Muscle of leg (tissue), 11 donors: ENCODE measurements around the gene BTNL3. TPM values are rescaled to one million over a fixed set of nuclear protein-coding genes. Genes with fewer than 3 reads are reported as not detected.
"Not testable (repeated sequence)": the region's sequence is repeated elsewhere in the genome, so short reads cannot be mapped to it uniquely, and the experiment has no call there.

Source experiments
- DNase-seq: peaks from one replicate; pipeline ENCODE4 v3.0.0; 2013
- H3K27ac ChIP-seq: one replicate; pipeline ENCODE4 v1.5.1; 2013; ENCODE audit warnings: mild to moderate bottlenecking, low read length, control low read depth
- H3K27me3 ChIP-seq: one replicate; pipeline ENCODE4 v1.6.1; 2013; ENCODE audit warnings: low read length; ENCODE audit not compliant: control insufficient read depth, insufficient read depth
- H3K36me3 ChIP-seq: one replicate; pipeline ENCODE4 v1.6.1; 2013; ENCODE audit warnings: low read length; ENCODE audit not compliant: control insufficient read depth, insufficient read depth
- H3K4me1 ChIP-seq: one replicate; pipeline ENCODE4 v1.6.1; 2013; ENCODE audit warnings: low read length; ENCODE audit not compliant: control insufficient read depth, insufficient read depth
- H3K4me3 ChIP-seq: one replicate; pipeline ENCODE4 v1.5.1; 2013; ENCODE audit warnings: low read length, control low read depth
- H3K9me3 ChIP-seq: replicated peaks from 2 replicates; pipeline ENCODE4 v1.6.1; 2013; ENCODE audit warnings: low read depth, low read length; ENCODE audit not compliant: control insufficient read depth
- WGBS: methylation state at CpG from one replicate; pipeline ENCODE4 v1.1.5; 2013; ENCODE audit warnings: missing lambda C conversion rate; ENCODE audit not compliant: insufficient coverage; 5-methylcytosine and 5-hydroxymethylcytosine counted together
- polyA plus RNA-seq, 8 donors: library from polyadenylated mRNA; unstranded; fragments of 120-200 nt; gene quantifications; one replicate each; pipeline versions ENCODE4 v1.2.1 to v1.2.3, GENCODE V29; 2013; ENCODE audit warnings: inconsistent platforms in 1 of 8, low replicate concordance in 1 of 8; ENCODE audit not compliant: insufficient read length in 8 of 8, insufficient read depth in 1 of 8
- total RNA-seq: library from RNA; stranded (reverse); fragments of 120-200 nt; gene quantifications from one replicate; pipeline ENCODE4 v1.2.4, GENCODE V29; 2013

Gene BTNL3
- total and polyA plus RNA-seq, 9 donors = 0.04 to 1.8 (median 0.08) TPM; not detected in 4

DNA sequence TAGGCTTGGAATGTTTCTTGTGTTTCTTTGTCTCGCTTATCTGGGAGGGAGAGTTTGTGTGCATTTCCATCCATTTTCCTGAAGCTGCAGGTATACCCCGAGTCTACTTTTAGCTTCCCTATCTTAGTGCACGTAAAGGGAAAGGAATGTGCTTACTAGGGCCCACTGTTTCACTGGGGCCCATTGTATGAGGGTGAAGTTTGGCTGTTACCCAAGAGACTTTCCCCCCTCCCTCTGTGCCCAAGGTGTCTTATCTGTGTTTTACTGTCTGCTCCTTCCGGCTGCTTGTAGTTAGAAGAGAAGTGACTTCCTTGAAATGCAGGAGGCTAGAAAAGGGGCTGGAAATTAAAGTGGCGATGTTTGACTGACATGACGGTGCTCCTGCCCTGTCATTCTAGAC is 12.1 kb upstream of the BTNL3 start:
- no CpG with 5 or more reads among the region's 6 CpGs for WGBS

DNA sequence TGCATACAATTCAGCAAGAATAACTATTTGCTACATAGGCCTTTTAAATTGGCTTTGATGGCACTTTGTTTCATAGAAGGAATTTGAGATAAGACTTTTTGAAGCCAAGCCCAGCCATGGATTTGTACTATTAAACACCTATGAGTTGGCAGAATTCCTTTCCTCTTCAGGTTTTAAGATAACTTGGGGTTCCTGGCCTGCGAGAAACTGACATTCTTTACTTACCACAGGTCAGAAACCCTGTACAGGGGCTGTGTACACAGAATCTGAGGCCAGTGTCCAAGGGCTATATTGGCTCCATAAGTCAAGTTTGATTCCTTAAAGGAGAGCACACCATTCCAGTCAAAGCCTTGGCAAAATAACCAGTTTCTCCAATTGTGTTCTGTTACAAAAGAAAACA is 10.8 kb upstream of the BTNL3 start:
- Histone ChIP-seq H3K27me3 (peaks cover 7% of the 10 kb centered on the region), H3K27ac (no peak overlapping the region), H3K4me1 (no peaks in the 10 kb centered on the region), H3K4me3 (no peak overlapping the region), H3K36me3 (no peaks in the 10 kb centered on the region), H3K9me3 (no peaks in the 10 kb centered on the region)
- no CpG with 5 or more reads among the region's 1 CpG for WGBS
- no peak for DNase-seq

More for the DNA sequence above, 12.1 kb upstream of the BTNL3 start:
- Histone ChIP-seq H3K4me1 (no peaks in the 10 kb centered on the region), H3K27me3 (peaks cover 2% of the 10 kb centered on the region), H3K27ac (no peak overlapping the region), H3K36me3 (no peaks in the 10 kb centered on the region), H3K4me3 (no peak overlapping the region), H3K9me3 (no peaks in the 10 kb centered on the region)
- no peak for DNase-seq

GRCh38 chr5:180982008-180982741 is 6.5 kb upstream of the BTNL3 start:
- Histone ChIP-seq H3K36me3 (no peaks in the 10 kb centered on the region), H3K4me1 (no peaks in the 10 kb centered on the region), H3K4me3 (no peak overlapping the region), H3K27ac (no peak overlapping the region), H3K27me3 (peaks cover 7% of the 10 kb centered on the region), H3K9me3 (no peaks in the 10 kb centered on the region)
- no peak for DNase-seq
- WGBS = 69% methylated on average over 13 of the region's 23 CpGs

- WGBS = no CpG with 5 or more reads among the region's 2 CpGs
- no peaks in the 10 kb centered on the region for H3K4me1 ChIP-seq
- no peak for DNase-seq
Observed at GRCh38 chr5:180988016-180988415, 630 bp upstream of the BTNL3 start.

GRCh38 chr5:180990086-180990881 is 1.6 kb downstream of the BTNL3 start:
- 60% methylated on average over 3 of the region's 16 CpGs for WGBS
- DNase-seq = peak; percentile 5
- H3K27me3 ChIP-seq = no peaks in the 10 kb centered on the region

More at GRCh38 chr5:180988016-180988415, 630 bp upstream of the BTNL3 start:
- H3K27me3 ChIP-seq = no peaks in the 10 kb centered on the region
- no peaks in the 10 kb centered on the region for H3K36me3 ChIP-seq
- H3K27ac ChIP-seq = no peak overlapping the region
- H3K4me3 ChIP-seq = no peak overlapping the region
- H3K9me3 ChIP-seq = no peaks in the 10 kb centered on the region

GRCh38 chr5:180990882-180991242 is 2.2 kb downstream of the BTNL3 start:
- no peak for DNase-seq
- no peaks in the 10 kb centered on the region for H3K27me3 ChIP-seq
- no peak overlapping the region for H3K4me3 ChIP-seq
- no peak overlapping the region for H3K27ac ChIP-seq
- WGBS = 80% methylated on average over 2 of the region's 5 CpGs
- H3K4me1 ChIP-seq = no peaks in the 10 kb centered on the region
- no peaks in the 10 kb centered on the region for H3K36me3 ChIP-seq
- H3K9me3 ChIP-seq = no peaks in the 10 kb centered on the region

More at GRCh38 chr5:180990086-180990881, 1.6 kb downstream of the BTNL3 start:
- Histone ChIP-seq H3K27ac (no peak overlapping the region), H3K4me1 (no peaks in the 10 kb centered on the region), H3K36me3 (no peaks in the 10 kb centered on the region), H3K4me3 (no peak overlapping the region), H3K9me3 (no peaks in the 10 kb centered on the region)

DNA sequence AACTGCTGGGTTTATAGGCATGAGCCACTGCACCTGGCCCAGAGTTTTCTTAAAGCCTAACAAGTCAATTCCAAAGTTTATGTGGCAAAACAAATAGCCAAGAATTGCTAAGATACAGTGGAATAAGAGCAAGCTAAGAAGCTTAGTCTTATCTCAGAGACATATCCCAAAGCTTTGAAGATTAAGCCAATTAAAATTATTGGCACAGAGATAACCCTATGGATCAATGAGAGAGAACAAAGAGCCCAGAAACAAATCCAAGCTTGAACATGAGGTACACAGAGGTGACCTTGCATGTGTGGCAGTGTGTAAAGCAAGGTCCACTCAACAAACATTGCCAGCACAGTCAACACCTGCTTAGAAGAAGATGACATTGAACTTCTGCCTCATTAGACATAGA is 13.3 kb downstream of the BTNL3 start:
- H3K9me3 ChIP-seq = no peaks in the 10 kb centered on the region
- no peaks in the 10 kb centered on the region for H3K27me3 ChIP-seq
- no peak for DNase-seq

DNA sequence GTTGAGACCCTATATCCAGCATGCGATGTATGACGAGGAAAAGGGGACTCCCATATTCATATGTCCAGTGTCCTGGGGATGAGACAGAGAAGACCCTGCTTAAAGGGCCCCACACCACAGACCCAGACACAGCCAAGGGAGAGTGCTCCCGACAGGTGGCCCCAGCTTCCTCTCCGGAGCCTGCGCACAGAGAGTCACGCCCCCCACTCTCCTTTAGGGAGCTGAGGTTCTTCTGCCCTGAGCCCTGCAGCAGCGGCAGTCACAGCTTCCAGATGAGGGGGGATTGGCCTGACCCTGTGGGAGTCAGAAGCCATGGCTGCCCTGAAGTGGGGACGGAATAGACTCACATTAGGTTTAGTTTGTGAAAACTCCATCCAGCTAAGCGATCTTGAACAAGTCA is 17.1 kb downstream of the BTNL3 start:
- no peaks in the 10 kb centered on the region for H3K4me1 ChIP-seq
- H3K36me3 ChIP-seq = no peaks in the 10 kb centered on the region
- no peak overlapping the region for H3K4me3 ChIP-seq
- H3K27me3 ChIP-seq = no peaks in the 10 kb centered on the region
- H3K9me3 ChIP-seq = no peaks in the 10 kb centered on the region
- H3K27ac ChIP-seq = no peak overlapping the region
- WGBS = 64% methylated on average over 3 of the region's 9 CpGs
- no peak for DNase-seq

More for the DNA sequence above, 13.3 kb downstream of the BTNL3 start:
- Histone ChIP-seq H3K36me3 (no peaks in the 10 kb centered on the region), H3K4me3 (no peak overlapping the region), H3K27ac (no peak overlapping the region), H3K4me1 (no peaks in the 10 kb centered on the region)

- Histone ChIP-seq H3K9me3 (no peaks in the 10 kb centered on the region), H3K36me3 (no peaks in the 10 kb centered on the region), H3K4me1 (no peaks in the 10 kb centered on the region), H3K27ac (no peak overlapping the region), H3K4me3 (no peak overlapping the region), H3K27me3 (no peaks in the 10 kb centered on the region)
- 64% methylated on average over 6 of the region's 6 CpGs for WGBS
- DNase-seq = no peak
Observed at GRCh38 chr5:181008136-181008535, 19.5 kb downstream of the BTNL3 start.

- not testable (repeated sequence) for H3K4me3 ChIP-seq, H3K27ac ChIP-seq, DNase-seq, H3K36me3 ChIP-seq, H3K27me3 ChIP-seq, H3K9me3 ChIP-seq, H3K4me1 ChIP-seq
- WGBS = no CpG with 5 or more reads among the region's 4 CpGs
Observed at GRCh38 chr5:181010018-181010417, 21.4 kb downstream of the BTNL3 start.
